Vagina (tissue), 2 donors: ENCODE data around the gene NGEF. TPM values are rescaled to one million over a fixed set of nuclear protein-coding genes. Genes with fewer than 3 reads are reported as not detected.

ENCODE experiments used
- DNase-seq, 2 donors: peaks; one replicate each; pipeline ENCODE4 v3.0.0-alpha.2; 2017; ENCODE audit errors: extremely low spot score in 2 of 2
- H3K27ac ChIP-seq: fragments of 200-600 bp; sonication (generic); one replicate; pipeline ENCODE4 v1.5.1; 2019
- H3K27me3 ChIP-seq: fragments of 200-600 bp; sonication (generic); one replicate; pipeline ENCODE4 v1.5.1; 2019
- H3K36me3 ChIP-seq, 2 donors: fragments of 200-600 bp; sonication (generic); one replicate each; pipeline ENCODE4 v1.5.1; 2017 to 2019
- H3K4me1 ChIP-seq: fragments of 200-600 bp; sonication (generic); one replicate; pipeline ENCODE4 v1.5.1; 2019
- H3K4me3 ChIP-seq, 2 donors: fragments of 200-600 bp; sonication (generic); 1 replicate in 1 of 2; 2 replicates in 1 of 2; pipeline ENCODE4 v1.5.1; 2016 to 2019
- H3K9me3 ChIP-seq: fragments of 200-600 bp; sonication (generic); one replicate; pipeline ENCODE4 v1.5.1; 2019
- POLR2A ChIP-seq, 2 donors: fragments of 450-650 bp; IDR thresholded peaks; one replicate each; pipeline ENCODE4 v1.6.1; 2017; ENCODE audit warnings: antibody characterized with exemption in 2 of 2, mild to moderate bottlenecking in 2 of 2, moderate library complexity in 2 of 2
- POLR2AphosphoS5 ChIP-seq, 2 donors: sonication (generic); formaldehyde crosslinking; IDR thresholded peaks; one replicate each; pipeline ENCODE4 v1.9.0; 2017; ENCODE audit warnings: antibody characterized with exemption in 2 of 2, mild to moderate bottlenecking in 2 of 2, low read depth in 1 of 2; ENCODE audit not compliant: insufficient read depth in 1 of 2
- intact Hi-C: fragments of 100-400 bp; cut with DNase I; formaldehyde crosslinking; loops from one replicate; pipeline ENCODE4 v1.15.1; 2023
- total RNA-seq: library from RNA; depleted of rRNA; stranded (reverse); fragments of >200 nt; gene quantifications from one replicate; pipeline ENCODE4 v1.2.3, GENCODE V29; 2016
- TF ChIP-seq, protein P1 (sequence below), 3 experiments: fragments of 450-650 bp in 2 of 3; fragments of 200-600 bp in 1 of 3; sonication (generic) in 1 of 3; IDR thresholded peaks; one replicate each; pipeline ENCODE4 v1.5.1; 2017 to 2019; ENCODE audit warnings: antibody characterized with exemption in 3 of 3, mild to moderate bottlenecking in 2 of 3, moderate library complexity in 2 of 3

Gene NGEF
- total RNA-seq, 1 donor from 2014 or later = 4.9 TPM

DNA sequence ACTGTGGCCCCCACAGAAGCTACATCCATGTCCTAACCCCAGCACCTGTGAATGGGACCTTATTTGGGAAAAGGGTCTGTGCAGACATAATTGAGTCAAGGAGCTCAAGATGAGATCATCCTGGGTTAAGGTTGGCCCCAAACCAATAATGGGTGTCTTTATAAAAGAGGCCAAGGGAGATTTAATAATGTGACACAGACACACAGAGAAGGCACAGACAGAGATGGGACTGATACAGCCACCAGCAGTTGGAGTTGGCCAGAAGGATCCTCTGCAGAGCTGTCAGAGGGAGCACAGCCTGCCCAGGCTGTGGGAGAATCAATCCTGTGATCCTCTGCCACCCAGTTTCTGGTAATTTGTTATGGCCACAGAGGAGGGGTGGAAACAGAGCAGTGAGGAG lies 116.9 kb downstream of the NGEF start:
- H3K4me1 ChIP-seq = peaks cover 3% of the 10 kb centered on the region
- DNase-seq = no peak
- H3K9me3 ChIP-seq = no peaks in the 10 kb centered on the region
- no peak overlapping the region for H3K27ac ChIP-seq
- no peaks in the 10 kb centered on the region for H3K27me3 ChIP-seq
- intact Hi-C loops = no loop called here
- TF ChIP-seq POLR2A (IDR thresholded peaks at IDR 0.05) = no peak
- TF ChIP-seq, protein P1, sequence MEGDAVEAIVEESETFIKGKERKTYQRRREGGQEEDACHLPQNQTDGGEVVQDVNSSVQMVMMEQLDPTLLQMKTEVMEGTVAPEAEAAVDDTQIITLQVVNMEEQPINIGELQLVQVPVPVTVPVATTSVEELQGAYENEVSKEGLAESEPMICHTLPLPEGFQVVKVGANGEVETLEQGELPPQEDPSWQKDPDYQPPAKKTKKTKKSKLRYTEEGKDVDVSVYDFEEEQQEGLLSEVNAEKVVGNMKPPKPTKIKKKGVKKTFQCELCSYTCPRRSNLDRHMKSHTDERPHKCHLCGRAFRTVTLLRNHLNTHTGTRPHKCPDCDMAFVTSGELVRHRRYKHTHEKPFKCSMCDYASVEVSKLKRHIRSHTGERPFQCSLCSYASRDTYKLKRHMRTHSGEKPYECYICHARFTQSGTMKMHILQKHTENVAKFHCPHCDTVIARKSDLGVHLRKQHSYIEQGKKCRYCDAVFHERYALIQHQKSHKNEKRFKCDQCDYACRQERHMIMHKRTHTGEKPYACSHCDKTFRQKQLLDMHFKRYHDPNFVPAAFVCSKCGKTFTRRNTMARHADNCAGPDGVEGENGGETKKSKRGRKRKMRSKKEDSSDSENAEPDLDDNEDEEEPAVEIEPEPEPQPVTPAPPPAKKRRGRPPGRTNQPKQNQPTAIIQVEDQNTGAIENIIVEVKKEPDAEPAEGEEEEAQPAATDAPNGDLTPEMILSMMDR (IDR thresholded peaks at IDR 0.05) = no peak
- TF ChIP-seq POLR2AphosphoS5 (IDR thresholded peaks at IDR 0.05; ENCODE audit: insufficient read depth in 1 of 2, low read depth in 1 of 2) = no peak
- no peak overlapping the region for H3K4me3 ChIP-seq
- no peaks in the 10 kb centered on the region for H3K36me3 ChIP-seq

GRCh38 chr2:232894746-232895145 lies 118.3 kb downstream of the NGEF start:
- TF ChIP-seq, protein P1 (IDR thresholded peaks at IDR 0.05) = no peak
- TF ChIP-seq POLR2A (IDR thresholded peaks at IDR 0.05) = no peak
- no peak for TF ChIP-seq POLR2AphosphoS5 (IDR thresholded peaks at IDR 0.05; ENCODE audit: insufficient read depth in 1 of 2, low read depth in 1 of 2)
- Histone ChIP-seq H3K9me3 (no peaks in the 10 kb centered on the region), H3K4me3 (no peak overlapping the region), H3K27ac (no peak overlapping the region), H3K27me3 (no peaks in the 10 kb centered on the region), H3K4me1 (peaks cover 7% of the 10 kb centered on the region), H3K36me3 (no peaks in the 10 kb centered on the region)
- DNase-seq = no peak
- intact Hi-C loops = no loop called here

DNA sequence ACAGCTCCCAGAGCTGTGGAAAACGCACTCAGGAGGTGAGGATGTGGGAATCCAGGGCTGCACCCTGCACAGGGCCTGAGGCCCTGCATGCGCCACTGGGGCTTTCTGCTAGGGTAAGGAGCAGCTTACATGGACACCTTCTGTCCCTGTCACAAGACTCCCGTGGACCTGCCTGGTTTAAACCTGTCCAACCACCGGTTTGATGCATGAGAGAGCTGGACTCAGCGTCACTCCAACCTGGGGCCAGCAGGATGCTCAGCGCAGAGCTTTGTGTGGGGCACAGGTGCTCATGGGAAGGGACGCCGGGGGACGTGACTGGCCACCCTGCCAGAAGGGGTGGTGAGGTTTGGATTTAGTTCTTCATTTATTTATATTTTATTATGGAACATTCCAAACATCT lies 118.8 kb downstream of the NGEF start:
- Histone ChIP-seq H3K27ac (no peak overlapping the region), H3K4me1 (peaks cover 7% of the 10 kb centered on the region), H3K4me3 (no peak overlapping the region), H3K36me3 (no peaks in the 10 kb centered on the region), H3K27me3 (no peaks in the 10 kb centered on the region), H3K9me3 (no peaks in the 10 kb centered on the region)
- TF ChIP-seq, protein P1 (IDR thresholded peaks at IDR 0.05) = no peak
- TF ChIP-seq POLR2AphosphoS5 (IDR thresholded peaks at IDR 0.05; ENCODE audit: insufficient read depth in 1 of 2, low read depth in 1 of 2) (no peak), POLR2A (IDR thresholded peaks at IDR 0.05) (no peak)
- DNase-seq = no peak
- intact Hi-C loops = no loop called here

GRCh38 chr2:232893834-232894233 lies 119.2 kb downstream of the NGEF start:
- Histone ChIP-seq H3K36me3 (no peaks in the 10 kb centered on the region), H3K27me3 (no peaks in the 10 kb centered on the region), H3K4me1 (peaks cover 7% of the 10 kb centered on the region), H3K4me3 (no peak overlapping the region), H3K27ac (no peak overlapping the region), H3K9me3 (no peaks in the 10 kb centered on the region)
- TF ChIP-seq POLR2A (IDR thresholded peaks at IDR 0.05) (no peak), POLR2AphosphoS5 (IDR thresholded peaks at IDR 0.05; ENCODE audit: insufficient read depth in 1 of 2, low read depth in 1 of 2) (no peak)
- TF ChIP-seq, protein P1 (IDR thresholded peaks at IDR 0.05) = no peak
- intact Hi-C loops = no loop called here
- no peak for DNase-seq

DNA sequence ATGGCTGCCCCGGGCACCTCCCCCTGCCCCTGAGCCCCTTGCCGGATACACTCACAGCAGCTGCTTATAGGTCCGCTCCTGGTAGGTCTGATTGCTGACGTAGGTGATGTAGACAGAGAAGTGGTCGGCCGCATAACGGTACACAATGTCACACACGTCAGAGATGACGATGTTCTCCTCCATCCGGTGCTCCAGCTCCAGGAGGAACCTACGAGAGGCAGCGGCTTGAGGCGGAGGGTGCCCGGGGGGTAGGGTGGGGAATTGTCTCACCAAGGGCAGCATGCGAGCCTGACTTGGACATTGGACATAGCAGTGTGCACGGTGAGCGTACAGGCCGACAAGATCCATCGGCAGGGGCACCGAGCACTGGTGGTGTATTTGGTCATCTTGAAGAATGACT lies 120.2 kb downstream of the NGEF start:
- peaks cover 7% of the 10 kb centered on the region for H3K4me1 ChIP-seq
- no peak overlapping the region for H3K4me3 ChIP-seq
- H3K36me3 ChIP-seq = no peaks in the 10 kb centered on the region
- no peaks in the 10 kb centered on the region for H3K27me3 ChIP-seq
- intact Hi-C loops = no loop called here
- H3K9me3 ChIP-seq = no peaks in the 10 kb centered on the region
- no peak overlapping the region for H3K27ac ChIP-seq
- no peak for TF ChIP-seq POLR2AphosphoS5 (IDR thresholded peaks at IDR 0.05; ENCODE audit: insufficient read depth in 1 of 2, low read depth in 1 of 2)
- no peak for TF ChIP-seq POLR2A (IDR thresholded peaks at IDR 0.05)
- TF ChIP-seq, protein P1 (IDR thresholded peaks at IDR 0.05) = no peak
- DNase-seq = no peak
